ENCODE results near the gene ANKS6. TPM values are rescaled to one million over a fixed set of nuclear protein-coding genes. Genes with fewer than 3 reads are reported as not detected.

Gene ANKS6
- total and polyA plus RNA-seq, 8 donors: 10.7 to 75.0 (median 19.5) TPM

DNA sequence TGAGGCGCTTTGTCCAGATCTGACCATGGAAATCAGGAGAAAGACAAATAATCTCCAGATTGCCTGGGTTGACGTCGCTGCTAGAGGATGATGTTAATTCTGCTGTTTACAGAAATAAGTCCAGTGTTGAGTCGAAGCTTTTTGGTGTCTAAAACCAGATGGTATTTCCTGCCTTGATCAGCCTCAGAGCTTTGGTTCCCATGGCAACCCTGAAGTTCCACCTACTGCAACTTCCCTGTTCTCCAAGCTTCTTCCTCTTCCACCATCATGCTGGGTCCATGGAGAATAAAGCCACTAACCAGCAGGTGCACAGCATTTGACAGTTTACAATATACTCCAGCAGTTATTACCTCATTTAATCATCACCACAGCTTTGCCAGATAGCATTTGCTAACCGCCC, 69.6 kb downstream of the ANKS6 start:
- peaks cover 0 to 17% (median 9%) of the 10 kb centered on the region in 4 donors for H3K9me3 ChIP-seq
- TF ChIP-seq POLR2A (IDR thresholded peaks at IDR 0.05): no peak
- peak in 1 of 2 donors; percentile 68 for DNase-seq
- 36 to 52% (median 45%) methylated on average over 5 of the region's 5 CpGs for WGBS, 5 donors
- H3K36me3 ChIP-seq: no peaks in the 10 kb centered on the region
- intact Hi-C loops (cut with DNase I; ENCODE audit: low total_unique reads): no loop called here
- H3K4me1 ChIP-seq: no peaks in the 10 kb centered on the region
- H3K4me3 ChIP-seq: no peak overlapping the region
- peaks cover 0 to 39% (median 9%) of the 10 kb centered on the region in 3 donors for H3K27me3 ChIP-seq
- H3K27ac ChIP-seq: no peak overlapping the region

DNA sequence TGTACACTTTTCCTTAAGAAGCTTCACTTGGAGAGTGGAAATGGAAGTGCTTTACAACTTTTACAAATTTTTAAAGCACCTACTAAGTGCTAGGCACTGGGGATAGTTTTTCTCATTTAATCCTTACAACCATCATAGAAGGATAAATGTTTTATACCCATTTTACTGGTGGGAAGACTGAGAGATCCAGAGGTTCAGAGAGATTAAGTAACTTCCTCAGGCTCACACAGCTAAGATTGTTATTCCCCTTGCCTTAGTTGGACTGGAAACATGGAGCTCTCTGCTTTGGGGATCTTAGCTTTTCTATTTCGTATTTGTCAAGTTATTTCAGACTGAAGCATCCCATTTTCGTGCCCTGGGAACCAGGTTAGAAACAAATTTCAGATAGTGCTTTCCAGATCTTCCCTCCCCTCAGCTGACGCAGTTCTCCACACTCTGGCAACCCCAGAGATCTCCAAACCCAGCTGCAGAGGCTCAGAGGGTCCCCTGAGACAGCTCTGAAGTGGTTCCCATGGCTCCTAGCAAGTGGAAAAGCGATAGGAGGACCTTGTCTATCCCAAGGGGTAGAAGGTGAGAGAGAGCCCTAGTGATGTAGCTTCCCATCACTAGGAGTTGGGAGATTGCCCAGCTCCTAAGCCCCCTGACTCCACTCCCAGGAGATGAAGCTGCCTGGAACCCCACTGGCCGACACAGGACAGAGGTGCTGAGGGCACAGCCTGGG, 71.4 kb downstream of the ANKS6 start:
- no peak for DNase-seq
- Histone ChIP-seq H3K36me3 (no peaks in the 10 kb centered on the region), H3K27ac (no peak overlapping the region), H3K27me3 (peaks cover 0 to 51% (median 9%) of the 10 kb centered on the region in 3 donors), H3K9me3 (peaks cover 0 to 17% (median 9%) of the 10 kb centered on the region in 4 donors), H3K4me3 (no peak overlapping the region), H3K4me1 (no peaks in the 10 kb centered on the region)
- intact Hi-C loops (cut with DNase I; ENCODE audit: low total_unique reads): no loop called here
- WGBS, 5 donors: 48 to 73% (median 64%) methylated on average over 5 of the region's 5 CpGs
- TF ChIP-seq POLR2AphosphoS5 (IDR thresholded peaks at IDR 0.05): no peak
- no peak for TF ChIP-seq EP300 (IDR thresholded peaks at IDR 0.05)
- TF ChIP-seq, protein P1, sequence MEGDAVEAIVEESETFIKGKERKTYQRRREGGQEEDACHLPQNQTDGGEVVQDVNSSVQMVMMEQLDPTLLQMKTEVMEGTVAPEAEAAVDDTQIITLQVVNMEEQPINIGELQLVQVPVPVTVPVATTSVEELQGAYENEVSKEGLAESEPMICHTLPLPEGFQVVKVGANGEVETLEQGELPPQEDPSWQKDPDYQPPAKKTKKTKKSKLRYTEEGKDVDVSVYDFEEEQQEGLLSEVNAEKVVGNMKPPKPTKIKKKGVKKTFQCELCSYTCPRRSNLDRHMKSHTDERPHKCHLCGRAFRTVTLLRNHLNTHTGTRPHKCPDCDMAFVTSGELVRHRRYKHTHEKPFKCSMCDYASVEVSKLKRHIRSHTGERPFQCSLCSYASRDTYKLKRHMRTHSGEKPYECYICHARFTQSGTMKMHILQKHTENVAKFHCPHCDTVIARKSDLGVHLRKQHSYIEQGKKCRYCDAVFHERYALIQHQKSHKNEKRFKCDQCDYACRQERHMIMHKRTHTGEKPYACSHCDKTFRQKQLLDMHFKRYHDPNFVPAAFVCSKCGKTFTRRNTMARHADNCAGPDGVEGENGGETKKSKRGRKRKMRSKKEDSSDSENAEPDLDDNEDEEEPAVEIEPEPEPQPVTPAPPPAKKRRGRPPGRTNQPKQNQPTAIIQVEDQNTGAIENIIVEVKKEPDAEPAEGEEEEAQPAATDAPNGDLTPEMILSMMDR (IDR thresholded peaks at IDR 0.05): no peak
- no peak for TF ChIP-seq POLR2A (IDR thresholded peaks at IDR 0.05)

GRCh38 chr9:98721643-98722042, 74.7 kb downstream of the ANKS6 start:
- H3K27ac ChIP-seq: no peak overlapping the region
- TF ChIP-seq EP300 (IDR thresholded peaks at IDR 0.05): no peak
- TF ChIP-seq, protein P1 (IDR thresholded peaks at IDR 0.05): no peak
- no peak for TF ChIP-seq POLR2A (IDR thresholded peaks at IDR 0.05)
- no peak for TF ChIP-seq POLR2AphosphoS5 (IDR thresholded peaks at IDR 0.05)
- peaks cover 0 to 17% (median 9%) of the 10 kb centered on the region in 4 donors for H3K9me3 ChIP-seq
- H3K4me1 ChIP-seq: no peaks in the 10 kb centered on the region
- intact Hi-C loops (cut with DNase I; ENCODE audit: low total_unique reads): no loop called here
- no peak overlapping the region for H3K4me3 ChIP-seq
- no peak for DNase-seq
- H3K36me3 ChIP-seq: no peaks in the 10 kb centered on the region
- WGBS, 5 donors: 68 to 91% (median 83%) methylated on average over 2 of the region's 2 CpGs
- H3K27me3 ChIP-seq: peaks cover 0 to 54% (median 9%) of the 10 kb centered on the region in 3 donors

- peaks cover 0 to 49% (median 6%) of the 10 kb centered on the region in 3 donors for H3K27me3 ChIP-seq
Measured at GRCh38 chr9:98720402-98720801, 76.0 kb downstream of the ANKS6 start.

More at GRCh38 chr9:98720402-98720801, 76.0 kb downstream of the ANKS6 start:
- DNase-seq: no peak
- H3K36me3 ChIP-seq: no peaks in the 10 kb centered on the region
- peaks cover 0 to 17% (median 9%) of the 10 kb centered on the region in 4 donors for H3K9me3 ChIP-seq
- no peak overlapping the region for H3K27ac ChIP-seq
- intact Hi-C loops (cut with DNase I; ENCODE audit: low total_unique reads): no loop called here
- H3K4me3 ChIP-seq: no peak overlapping the region
- TF ChIP-seq, protein P1 (IDR thresholded peaks at IDR 0.05): no peak
- no peak for TF ChIP-seq POLR2A (IDR thresholded peaks at IDR 0.05)
- no peak for TF ChIP-seq POLR2AphosphoS5 (IDR thresholded peaks at IDR 0.05)
- TF ChIP-seq EP300 (IDR thresholded peaks at IDR 0.05): no peak
- no peaks in the 10 kb centered on the region for H3K4me1 ChIP-seq
- WGBS, 5 donors: 73 to 85% (median 77%) methylated on average over 4 of the region's 4 CpGs

Measured in stomach (tissue), 9 donors.